Measurements from ENCODE around the gene SRPK2. TPM values are rescaled to one million over a fixed set of nuclear protein-coding genes. Genes with fewer than 3 reads are reported as not detected.

The SRPK2 gene
- total RNA-seq, 2 experiments from 2014 or later, result 48.5 to 53.6 TPM

GRCh38 chr7:105173586-105173985 lies 215.1 kb downstream of the SRPK2 start:
- Mint-ChIP-seq H3K36me3 (ENCODE audit: low read depth) (no peaks in the 10 kb centered on the region), H3K4me3 (no peak overlapping the region), H3K27ac (no peak overlapping the region), H3K9me3 (no peaks in the 10 kb centered on the region), H3K4me1 (peaks cover 8% of the 10 kb centered on the region), H3K27me3 (no peaks in the 10 kb centered on the region)
- no peak for DNase-seq
- ChIA-PET POLR2A (no interaction called here), CTCF (no interaction called here)

- DNase-seq, result no peak
- POLR2A ChIA-PET, result no interaction called here
- CTCF ChIA-PET, result interaction anchor here (1.5 kb wide), 1 partner anchor 12 kb away, joined by 4 read pairs; no protein-coding TSS in a partner anchor
- no peaks in the 10 kb centered on the region for H3K9me3 Mint-ChIP-seq
- H3K27ac Mint-ChIP-seq, result no peak overlapping the region
- H3K27me3 Mint-ChIP-seq, result no peaks in the 10 kb centered on the region
- no peak overlapping the region for H3K4me3 Mint-ChIP-seq
- peaks cover 2% of the 10 kb centered on the region for H3K4me1 Mint-ChIP-seq
- H3K36me3 Mint-ChIP-seq (ENCODE audit: low read depth), result peaks cover 43% of the 10 kb centered on the region
These were observed 224.0 kb downstream of the SRPK2 start for GRCh38 chr7:105164751-105165150.

- POLR2A ChIA-PET, result no interaction called here
- CTCF ChIA-PET, result no interaction called here
- Mint-ChIP-seq H3K4me1 (peaks cover 2% of the 10 kb centered on the region), H3K9me3 (no peaks in the 10 kb centered on the region), H3K4me3 (no peak overlapping the region), H3K27me3 (no peaks in the 10 kb centered on the region), H3K27ac (no peak overlapping the region), H3K36me3 (ENCODE audit: low read depth) (peaks cover 44% of the 10 kb centered on the region)
- no peak for DNase-seq
These were observed 225.0 kb downstream of the SRPK2 start for GRCh38 chr7:105163718-105164117.

- Mint-ChIP-seq H3K27me3 (no peaks in the 10 kb centered on the region), H3K36me3 (ENCODE audit: low read depth) (peaks cover 36% of the 10 kb centered on the region), H3K27ac (no peak overlapping the region), H3K9me3 (no peaks in the 10 kb centered on the region), H3K4me1 (peaks cover 2% of the 10 kb centered on the region), H3K4me3 (no peak overlapping the region)
- ChIA-PET POLR2A (no interaction called here), CTCF (interaction anchor here (0.6 kb wide), 1 partner anchor 117 kb away, joined by 6 read pairs; no protein-coding TSS in a partner anchor)
- no peak for DNase-seq
These were observed 227.4 kb downstream of the SRPK2 start for GRCh38 chr7:105161366-105161765.

- Mint-ChIP-seq H3K4me1 (no peaks in the 10 kb centered on the region), H3K36me3 (ENCODE audit: low read depth) (peaks cover 16% of the 10 kb centered on the region), H3K9me3 (no peaks in the 10 kb centered on the region), H3K27me3 (no peaks in the 10 kb centered on the region), H3K27ac (no peak overlapping the region), H3K4me3 (no peak overlapping the region)
- POLR2A ChIA-PET, result no interaction called here
- DNase-seq, result no peak
- CTCF ChIA-PET, result interaction anchor here (0.6 to 1.5 kb wide), 2 partner anchors 11 to 409 kb away, joined by 3 read pairs; no protein-coding TSS in a partner anchor
These were observed 231.4 kb downstream of the SRPK2 start for GRCh38 chr7:105157278-105157677.

GRCh38 chr7:105156731-105157130 lies 232.0 kb downstream of the SRPK2 start:
- Mint-ChIP-seq H3K4me3 (no peak overlapping the region), H3K27me3 (no peaks in the 10 kb centered on the region), H3K36me3 (ENCODE audit: low read depth) (peaks cover 16% of the 10 kb centered on the region), H3K4me1 (no peaks in the 10 kb centered on the region), H3K9me3 (no peaks in the 10 kb centered on the region), H3K27ac (no peak overlapping the region)
- POLR2A ChIA-PET, result no interaction called here
- no peak for DNase-seq
- CTCF ChIA-PET, result interaction anchor here (0.6 to 1.5 kb wide), 2 partner anchors 11 to 410 kb away, joined by 3 read pairs; no protein-coding TSS in a partner anchor

- ChIA-PET CTCF (interaction anchor here (1.0 to 2.2 kb wide), 3 partner anchors 10 to 245 kb away, joined by 3 to 12 read pairs (median 5); no protein-coding TSS in a partner anchor), POLR2A (no interaction called here)
- Mint-ChIP-seq H3K4me3 (no peak overlapping the region), H3K9me3 (no peaks in the 10 kb centered on the region), H3K27ac (no peak overlapping the region), H3K36me3 (ENCODE audit: low read depth) (peaks cover 16% of the 10 kb centered on the region), H3K27me3 (no peaks in the 10 kb centered on the region), H3K4me1 (peaks cover 7% of the 10 kb centered on the region)
- no peak for DNase-seq
These were observed 234.6 kb downstream of the SRPK2 start for GRCh38 chr7:105154084-105154483.

GRCh38 chr7:105153531-105153930 lies 235.2 kb downstream of the SRPK2 start:
- peaks cover 7% of the 10 kb centered on the region for H3K4me1 Mint-ChIP-seq
- DNase-seq, result no peak
- H3K36me3 Mint-ChIP-seq (ENCODE audit: low read depth), result peaks cover 14% of the 10 kb centered on the region
- H3K9me3 Mint-ChIP-seq, result no peaks in the 10 kb centered on the region
- H3K27ac Mint-ChIP-seq, result no peak overlapping the region
- no peak overlapping the region for H3K4me3 Mint-ChIP-seq
- ChIA-PET CTCF (interaction anchor here (0.6 to 2.2 kb wide), 8 partner anchors 10 to 245 kb away, joined by 3 to 12 read pairs (median 4); no protein-coding TSS in a partner anchor), POLR2A (no interaction called here)
- H3K27me3 Mint-ChIP-seq, result no peaks in the 10 kb centered on the region

GRCh38 chr7:105151152-105151551 lies 237.6 kb downstream of the SRPK2 start:
- H3K4me1 Mint-ChIP-seq, result peaks cover 7% of the 10 kb centered on the region
- H3K27ac Mint-ChIP-seq, result no peak overlapping the region
- H3K36me3 Mint-ChIP-seq (ENCODE audit: low read depth), result peaks cover 9% of the 10 kb centered on the region
- ChIA-PET POLR2A (no interaction called here), CTCF (interaction anchor here (1.1 kb wide), 1 partner anchor 11 kb away, joined by 5 read pairs; no protein-coding TSS in a partner anchor)
- DNase-seq, result no peak
- no peak overlapping the region for H3K4me3 Mint-ChIP-seq
- H3K27me3 Mint-ChIP-seq, result no peaks in the 10 kb centered on the region
- no peaks in the 10 kb centered on the region for H3K9me3 Mint-ChIP-seq

- CTCF ChIA-PET, result no interaction called here
These were observed 238.9 kb downstream of the SRPK2 start for GRCh38 chr7:105149827-105150226.

GRCh38 chr7:105141068-105141467 lies 247.7 kb downstream of the SRPK2 start:
- no peaks in the 10 kb centered on the region for H3K27me3 Mint-ChIP-seq
- ChIA-PET POLR2A (no interaction called here), CTCF (interaction anchor here (0.7 to 1.4 kb wide), 3 partner anchors 10 to 23 kb away, joined by 3 to 5 read pairs (median 4); no protein-coding TSS in a partner anchor)
- no peak overlapping the region for H3K27ac Mint-ChIP-seq
- no peak for DNase-seq
- peaks cover 23% of the 10 kb centered on the region for H3K36me3 Mint-ChIP-seq (ENCODE audit: low read depth)
- no peaks in the 10 kb centered on the region for H3K9me3 Mint-ChIP-seq
- peaks cover 3% of the 10 kb centered on the region for H3K4me1 Mint-ChIP-seq
- no peak overlapping the region for H3K4me3 Mint-ChIP-seq

More at GRCh38 chr7:105149827-105150226, 238.9 kb downstream of the SRPK2 start:
- no peaks in the 10 kb centered on the region for H3K27me3 Mint-ChIP-seq
- POLR2A ChIA-PET, result no interaction called here
- H3K36me3 Mint-ChIP-seq (ENCODE audit: low read depth), result peaks cover 4% of the 10 kb centered on the region
- no peak for DNase-seq
- H3K9me3 Mint-ChIP-seq, result no peaks in the 10 kb centered on the region
- no peak overlapping the region for H3K27ac Mint-ChIP-seq
- H3K4me3 Mint-ChIP-seq, result no peak overlapping the region
- peaks cover 7% of the 10 kb centered on the region for H3K4me1 Mint-ChIP-seq

GRCh38 chr7:105139381-105139780 lies 249.3 kb downstream of the SRPK2 start:
- no peak for DNase-seq
- H3K36me3 Mint-ChIP-seq (ENCODE audit: low read depth), result peaks cover 23% of the 10 kb centered on the region
- H3K27me3 Mint-ChIP-seq, result no peaks in the 10 kb centered on the region
- H3K9me3 Mint-ChIP-seq, result no peaks in the 10 kb centered on the region
- POLR2A ChIA-PET, result no interaction called here
- H3K4me1 Mint-ChIP-seq, result peaks cover 3% of the 10 kb centered on the region
- CTCF ChIA-PET, result interaction anchor here (0.5 kb wide), 1 partner anchor 427 kb away, joined by 3 read pairs; no protein-coding TSS in a partner anchor
- H3K4me3 Mint-ChIP-seq, result no peak overlapping the region
- no peak overlapping the region for H3K27ac Mint-ChIP-seq

- ChIA-PET CTCF (no interaction called here), POLR2A (no interaction called here)
- no peaks in the 10 kb centered on the region for H3K9me3 Mint-ChIP-seq
These were observed 250.8 kb downstream of the SRPK2 start for GRCh38 chr7:105137898-105138297.

GRCh38 chr7:105136221-105136620 lies 252.5 kb downstream of the SRPK2 start:
- H3K9me3 Mint-ChIP-seq, result no peaks in the 10 kb centered on the region
- H3K36me3 Mint-ChIP-seq (ENCODE audit: low read depth), result peaks cover 17% of the 10 kb centered on the region
- H3K27ac Mint-ChIP-seq, result no peak overlapping the region
- H3K27me3 Mint-ChIP-seq, result no peaks in the 10 kb centered on the region
- ChIA-PET POLR2A (no interaction called here), CTCF (interaction anchor here (1.0 to 1.6 kb wide), 3 partner anchors 8 to 10 kb away, joined by 3 to 4 read pairs (median 4); no protein-coding TSS in a partner anchor)
- H3K4me1 Mint-ChIP-seq, result peaks cover 8% of the 10 kb centered on the region
- DNase-seq, result no peak
- no peak overlapping the region for H3K4me3 Mint-ChIP-seq

More at GRCh38 chr7:105137898-105138297, 250.8 kb downstream of the SRPK2 start:
- Mint-ChIP-seq H3K27ac (no peak overlapping the region), H3K4me3 (no peak overlapping the region), H3K4me1 (peaks cover 3% of the 10 kb centered on the region), H3K36me3 (ENCODE audit: low read depth) (peaks cover 19% of the 10 kb centered on the region), H3K27me3 (no peaks in the 10 kb centered on the region)
- DNase-seq, result no peak

Measured in activated CD4-positive, alpha-beta T cell treated with anti-CD3 and anti-CD28 coated beads, Interleukin-2, amount 10 ng/mL, durations not matched to agents 7 days and 5 days (primary cell).